ENCODE measurements around the gene CAPNS2. TPM values are rescaled to one million over a fixed set of nuclear protein-coding genes. Genes with fewer than 3 reads are reported as not detected.

Gene CAPNS2
- total and polyA plus RNA-seq, 2 of the 13 experiments (the other 11 are each of a cell fraction or from before 2014, with no cell fraction given): 0.29 TPM; not detected in 1

GRCh38 chr16:55574811-55575210, 8.3 kb downstream of the CAPNS2 start:
- TF ChIP-seq RBAK (CRISPR knock-in tag; IDR thresholded peaks at IDR 0.05) (no peak), ZFP37 (CRISPR knock-in tag; IDR thresholded peaks at IDR 0.05; ENCODE audit: borderline replicate concordance) (no peak), TRAFD1 (CRISPR knock-in tag; IDR thresholded peaks at IDR 0.05; ENCODE audit: borderline replicate concordance) (no peak), MED13 (CRISPR knock-in tag; IDR thresholded peaks at IDR 0.05) (no peak)

DNA sequence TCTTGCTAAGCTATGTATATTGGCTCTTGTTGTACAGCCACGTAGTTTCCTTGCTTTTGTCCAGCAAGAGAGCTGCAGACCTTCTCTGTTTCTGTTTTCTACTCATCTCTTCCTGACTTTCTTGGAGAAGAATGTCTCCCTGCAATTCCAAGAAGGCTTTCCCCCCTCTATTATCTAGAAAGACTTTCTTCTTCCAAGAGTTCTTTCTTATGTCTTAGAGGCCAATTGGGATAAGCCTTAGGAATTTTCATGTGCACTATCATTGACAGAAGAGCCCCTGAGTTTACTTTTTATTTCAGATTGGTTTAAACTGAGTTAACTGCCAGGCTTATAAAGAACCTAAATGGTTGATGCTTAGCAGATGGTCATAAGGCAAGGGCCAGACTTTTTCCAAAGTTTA, 9.0 kb downstream of the CAPNS2 start:
- no TSS peak for BruUV-seq (replicated peaks)
- CTCF ChIA-PET (ENCODE audit: low intra/inter-chr PET ratio, low total read pairs): no interaction called here
- H3K9me3 ChIP-seq (ENCODE audit: low read length): no peaks in the 10 kb centered on the region
- H3K36me3 ChIP-seq (replicated peaks in 1 of 2; ENCODE audit: control insufficient read depth in 1 of 2, insufficient read depth in 2 of 2, low read length in 2 of 2): peaks cover 3 to 7% of the 10 kb centered on the region in 2 experiments; a peak in 3 of 5 replicates
- ATAC-seq (no peak), FAIRE-seq (no peak), DNase-seq (ENCODE audit: low spot score) (no peak)
- in situ Hi-C loops (cut with HindIII; ENCODE audit: extremely low pct_ligation_motif_present, low pct_unique_long_range_greater_than_20kb): no loop called here
- H3K9ac ChIP-seq (ENCODE audit: insufficient read depth, low read depth, low read length): no peak overlapping the region
- no peaks in the 10 kb centered on the region for H3K79me2 ChIP-seq (ENCODE audit: insufficient read depth, low read length)
- no peaks in the 10 kb centered on the region for H3K27me3 ChIP-seq (ENCODE audit: control insufficient read depth in 1 of 2, insufficient read depth in 2 of 2, low read length in 2 of 2)
- intact Hi-C loops (cut with micrococcal nuclease; ENCODE audit: unreplicated experiment): no loop called here
- 84% methylated on average over 1 of the region's 1 CpG for WGBS (ENCODE audit: low lambda C conversion rate)
- POLR2A ChIA-PET: no interaction called here
- peaks cover 11% of the 10 kb centered on the region for H3K4me1 ChIP-seq (ENCODE audit: insufficient read depth, low read length)
- TF ChIP-seq CCAR2 (optimal IDR thresholded peaks at IDR 0.05; ENCODE audit: low read depth, low read length): no peak
- no peak overlapping the region for H3K4me3 ChIP-seq (replicated peaks in 1 of 3; ENCODE audit: insufficient read depth in 1 of 3, low read depth in 2 of 3, low read length in 3 of 3)
- no peak overlapping the region for H2AFZ ChIP-seq (ENCODE audit: low read length)
- no peak overlapping the region for H3K4me2 ChIP-seq (ENCODE audit: low read depth, low read length)
- no peak overlapping the region for H3K27ac ChIP-seq (ENCODE audit: extremely low read length, insufficient read depth, low read length)
- H4K20me1 ChIP-seq (ENCODE audit: insufficient read depth, low read length): no peaks in the 10 kb centered on the region

More at GRCh38 chr16:55574811-55575210, 8.3 kb downstream of the CAPNS2 start:
- Histone ChIP-seq H4K20me1 (ENCODE audit: insufficient read depth, low read length) (no peaks in the 10 kb centered on the region), H3K79me2 (ENCODE audit: insufficient read depth, low read length) (no peaks in the 10 kb centered on the region), H3K4me2 (ENCODE audit: low read depth, low read length) (no peak overlapping the region), H3K9me3 (ENCODE audit: low read length) (no peaks in the 10 kb centered on the region), H3K27ac (ENCODE audit: extremely low read length, insufficient read depth, low read length) (no peak overlapping the region), H3K4me3 (replicated peaks in 1 of 3; ENCODE audit: insufficient read depth in 1 of 3, low read depth in 2 of 3, low read length in 3 of 3) (no peak overlapping the region), H3K9ac (ENCODE audit: insufficient read depth, low read depth, low read length) (no peak overlapping the region), H3K4me1 (ENCODE audit: insufficient read depth, low read length) (peaks cover 15% of the 10 kb centered on the region), H2AFZ (ENCODE audit: low read length) (no peak overlapping the region), H3K27me3 (ENCODE audit: control insufficient read depth in 1 of 2, insufficient read depth in 2 of 2, low read length in 2 of 2) (no peaks in the 10 kb centered on the region), H3K36me3 (replicated peaks in 1 of 2; ENCODE audit: control insufficient read depth in 1 of 2, insufficient read depth in 2 of 2, low read length in 2 of 2) (peaks cover 2 to 4% of the 10 kb centered on the region in 2 experiments; a peak in 3 of 5 replicates)
- no TSS peak for BruUV-seq (replicated peaks)
- FAIRE-seq (no peak), DNase-seq (ENCODE audit: low spot score) (no peak), ATAC-seq (no peak)
- intact Hi-C loops (cut with micrococcal nuclease; ENCODE audit: unreplicated experiment): no loop called here
- WGBS (ENCODE audit: low lambda C conversion rate): 97% methylated on average over 2 of the region's 2 CpGs
- in situ Hi-C loops (cut with HindIII; ENCODE audit: extremely low pct_ligation_motif_present, low pct_unique_long_range_greater_than_20kb): no loop called here
- ChIA-PET CTCF (ENCODE audit: low intra/inter-chr PET ratio, low total read pairs) (no interaction called here), POLR2A (no interaction called here)
